ENCODE data around the gene CCL1. TPM values are rescaled to one million over a fixed set of nuclear protein-coding genes. Genes with fewer than 3 reads are reported as not detected.

CCL1 gene
- total and polyA plus RNA-seq, 9 of the 15 experiments (the other 6 are each of a cell fraction or from before 2014, with no cell fraction given) = 0.45 TPM; not detected in 8

DNA sequence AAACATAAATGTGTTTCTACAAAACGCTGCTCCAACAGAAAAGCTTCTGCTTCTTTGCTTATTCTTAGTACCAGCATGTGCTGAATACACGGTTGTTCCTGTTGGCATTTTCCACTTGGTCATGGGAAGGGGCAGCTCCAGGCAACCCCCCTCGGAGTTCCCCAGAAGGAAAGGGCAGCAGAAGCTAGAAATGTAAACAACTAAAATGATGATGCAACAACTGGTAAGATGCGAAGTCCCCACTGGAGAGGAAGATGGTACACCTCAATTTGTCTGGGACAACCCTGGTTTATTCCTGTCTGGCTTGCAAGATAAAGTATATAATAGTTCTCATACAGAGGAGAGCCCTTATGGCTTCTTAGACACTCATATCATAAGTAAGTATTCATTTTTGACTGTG is 16.0 kb downstream of the CCL1 start (continued):
- TF ChIP-seq, protein P1, sequence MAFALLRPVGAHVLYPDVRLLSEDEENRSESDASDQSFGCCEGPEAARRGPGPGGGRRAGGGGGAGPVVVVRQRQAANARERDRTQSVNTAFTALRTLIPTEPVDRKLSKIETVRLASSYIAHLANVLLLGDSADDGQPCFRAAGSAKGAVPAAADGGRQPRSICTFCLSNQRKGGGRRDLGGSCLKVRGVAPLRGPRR (CRISPR knock-in tag; IDR thresholded peaks at IDR 0.05) = no peak
- TF ChIP-seq NEUROD1 (IDR thresholded peaks at IDR 0.05; ENCODE audit: borderline replicate concordance, low read depth, low read length, partially characterized antibody) (no peak), U2AF1 (optimal IDR thresholded peaks at IDR 0.05; ENCODE audit: low read depth, low read length) (no peak), ZNF79 (CRISPR knock-in tag; IDR thresholded peaks at IDR 0.05; ENCODE audit: low read depth) (peak; percentile 77), FOSL1 (tag; conservative IDR thresholded peaks at IDR 0.05) (no peak; the same call in 1 of the 2 replicates), MBD2 (IDR thresholded peaks at IDR 0.05; ENCODE audit: borderline replicate concordance, low read depth) (no peak), ZNF263 (CRISPR knock-in tag; IDR thresholded peaks at IDR 0.05; ENCODE audit: borderline replicate concordance) (no peak), DDX20 (tag; IDR thresholded peaks at IDR 0.05; ENCODE audit: low read depth) (no peak), PML (IDR thresholded peaks at IDR 0.05; ENCODE audit: low read length) (no peak), POLR2H (tag; IDR thresholded peaks at IDR 0.05; ENCODE audit: low read depth) (peak; percentile 26; the same call in 1 of the 2 replicates)
- TF ChIP-seq, protein P2, sequence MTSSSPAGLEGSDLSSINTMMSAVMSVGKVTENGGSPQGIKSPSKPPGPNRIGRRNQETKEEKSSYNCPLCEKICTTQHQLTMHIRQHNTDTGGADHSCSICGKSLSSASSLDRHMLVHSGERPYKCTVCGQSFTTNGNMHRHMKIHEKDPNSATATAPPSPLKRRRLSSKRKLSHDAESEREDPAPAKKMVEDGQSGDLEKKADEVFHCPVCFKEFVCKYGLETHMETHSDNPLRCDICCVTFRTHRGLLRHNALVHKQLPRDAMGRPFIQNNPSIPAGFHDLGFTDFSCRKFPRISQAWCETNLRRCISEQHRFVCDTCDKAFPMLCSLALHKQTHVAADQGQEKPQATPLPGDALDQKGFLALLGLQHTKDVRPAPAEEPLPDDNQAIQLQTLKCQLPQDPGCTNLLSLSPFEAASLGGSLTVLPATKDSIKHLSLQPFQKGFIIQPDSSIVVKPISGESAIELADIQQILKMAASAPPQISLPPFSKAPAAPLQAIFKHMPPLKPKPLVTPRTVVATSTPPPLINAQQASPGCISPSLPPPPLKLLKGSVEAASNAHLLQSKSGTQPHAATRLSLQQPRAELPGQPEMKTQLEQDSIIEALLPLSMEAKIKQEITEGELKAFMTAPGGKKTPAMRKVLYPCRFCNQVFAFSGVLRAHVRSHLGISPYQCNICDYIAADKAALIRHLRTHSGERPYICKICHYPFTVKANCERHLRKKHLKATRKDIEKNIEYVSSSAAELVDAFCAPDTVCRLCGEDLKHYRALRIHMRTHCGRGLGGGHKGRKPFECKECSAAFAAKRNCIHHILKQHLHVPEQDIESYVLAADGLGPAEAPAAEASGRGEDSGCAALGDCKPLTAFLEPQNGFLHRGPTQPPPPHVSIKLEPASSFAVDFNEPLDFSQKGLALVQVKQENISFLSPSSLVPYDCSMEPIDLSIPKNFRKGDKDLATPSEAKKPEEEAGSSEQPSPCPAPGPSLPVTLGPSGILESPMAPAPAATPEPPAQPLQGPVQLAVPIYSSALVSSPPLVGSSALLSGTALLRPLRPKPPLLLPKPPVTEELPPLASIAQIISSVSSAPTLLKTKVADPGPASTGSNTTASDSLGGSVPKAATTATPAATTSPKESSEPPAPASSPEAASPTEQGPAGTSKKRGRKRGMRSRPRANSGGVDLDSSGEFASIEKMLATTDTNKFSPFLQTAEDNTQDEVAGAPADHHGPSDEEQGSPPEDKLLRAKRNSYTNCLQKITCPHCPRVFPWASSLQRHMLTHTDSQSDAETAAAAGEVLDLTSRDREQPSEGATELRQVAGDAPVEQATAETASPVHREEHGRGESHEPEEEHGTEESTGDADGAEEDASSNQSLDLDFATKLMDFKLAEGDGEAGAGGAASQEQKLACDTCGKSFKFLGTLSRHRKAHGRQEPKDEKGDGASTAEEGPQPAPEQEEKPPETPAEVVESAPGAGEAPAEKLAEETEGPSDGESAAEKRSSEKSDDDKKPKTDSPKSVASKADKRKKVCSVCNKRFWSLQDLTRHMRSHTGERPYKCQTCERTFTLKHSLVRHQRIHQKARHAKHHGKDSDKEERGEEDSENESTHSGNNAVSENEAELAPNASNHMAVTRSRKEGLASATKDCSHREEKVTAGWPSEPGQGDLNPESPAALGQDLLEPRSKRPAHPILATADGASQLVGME (CRISPR knock-in tag; IDR thresholded peaks at IDR 0.05) = 0 out of 2 replicates have a peak, but pooled peaks have one; percentile 36
- TF ChIP-seq, protein P3, sequence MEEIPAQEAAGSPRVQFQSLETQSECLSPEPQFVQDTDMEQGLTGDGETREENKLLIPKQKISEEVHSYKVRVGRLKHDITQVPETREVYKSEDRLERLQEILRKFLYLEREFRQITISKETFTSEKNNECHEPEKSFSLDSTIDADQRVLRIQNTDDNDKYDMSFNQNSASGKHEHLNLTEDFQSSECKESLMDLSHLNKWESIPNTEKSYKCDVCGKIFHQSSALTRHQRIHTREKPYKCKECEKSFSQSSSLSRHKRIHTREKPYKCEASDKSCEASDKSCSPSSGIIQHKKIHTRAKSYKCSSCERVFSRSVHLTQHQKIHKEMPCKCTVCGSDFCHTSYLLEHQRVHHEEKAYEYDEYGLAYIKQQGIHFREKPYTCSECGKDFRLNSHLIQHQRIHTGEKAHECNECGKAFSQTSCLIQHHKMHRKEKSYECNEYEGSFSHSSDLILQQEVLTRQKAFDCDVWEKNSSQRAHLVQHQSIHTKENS (CRISPR knock-in tag; IDR thresholded peaks at IDR 0.05) = no peak

All from K562 (cell line).